IMR-90 (cell line): ENCODE measurements around the gene PRKCE. TPM values are rescaled to one million over a fixed set of nuclear protein-coding genes. Genes with fewer than 3 reads are reported as not detected.
A peak's percentile ranks its signal among the peaks of the same experiment; 100 is the strongest.

Experiments used
- ATAC-seq: fragments of 200-7000 bp; cut with Tn5 transposase; 2 replicates; pipeline ENCODE4 v1.9.1; 2020; ENCODE audit warnings: low read depth, mild to moderate bottlenecking, moderate library complexity
- BruUV-seq: library from RNA; stranded (reverse); fragments of 400-500 nt; replicated peaks from 2 replicates; lab custom pipeline; 2021; lab: Mats Ljungman, UMichigan
- CTCF ChIA-PET: fragments of 300-600 bp; formaldehyde crosslinking; extraction: SDS; loops from one replicate; lab custom pipeline; 2021; ENCODE audit warnings: antibody characterized with exemption; lab: Yijun Ruan, JAX
- POLR2A ChIA-PET: fragments of 300-600 bp; sonication (Branson Sonifier 250); formaldehyde crosslinking; loops from one replicate; lab custom pipeline; 2022; ENCODE audit warnings: antibody characterized with exemption; ENCODE audit not compliant: unreplicated experiment; lab: Charles Lee
- DNase-seq: peaks from one replicate; pipeline ENCODE4 v3.0.0; 2013
- H2AFZ ChIP-seq: replicated peaks from 2 replicates; pipeline ENCODE3; 2013; ENCODE audit warnings: low read length, mild to moderate bottlenecking; ENCODE audit not compliant: poor library complexity
- H2AK5ac ChIP-seq: 2 replicates; pipeline ENCODE4 v1.6.1; 2013; ENCODE audit warnings: low read depth, low read length, inconsistent platforms
- H2AK9ac ChIP-seq: replicated peaks from 2 replicates; pipeline ENCODE3; 2013; ENCODE audit warnings: mild to moderate bottlenecking, low read depth, low read length, moderate library complexity; ENCODE audit not compliant: poor library complexity
- H2BK120ac ChIP-seq: 2 replicates; pipeline ENCODE4 v1.6.1; 2013; ENCODE audit warnings: low read depth, low read length, inconsistent platforms
- H2BK15ac ChIP-seq: 3 replicates; pipeline ENCODE4 v1.6.1; 2013; ENCODE audit warnings: low read depth, low read length, inconsistent platforms
- H2BK20ac ChIP-seq: 2 replicates; pipeline ENCODE4 v1.6.1; 2013; ENCODE audit warnings: low read depth, mild to moderate bottlenecking, inconsistent platforms, low read length, moderate library complexity
- H2BK5ac ChIP-seq: 2 replicates; pipeline ENCODE4 v1.6.1; 2013; ENCODE audit warnings: mild to moderate bottlenecking, low read depth, low read length, inconsistent platforms; ENCODE audit not compliant: poor library complexity, severe bottlenecking
- H3K14ac ChIP-seq: replicated peaks from 2 replicates; pipeline ENCODE4 v1.6.1; 2013; ENCODE audit warnings: low read depth, low read length, inconsistent platforms
- H3K18ac ChIP-seq: 2 replicates; pipeline ENCODE4 v1.6.1; 2013; ENCODE audit warnings: low read depth, low read length, control low read depth
- H3K23ac ChIP-seq: 2 replicates; pipeline ENCODE4 v1.6.1; 2013; ENCODE audit warnings: low read depth, low read length, inconsistent platforms
- H3K27ac ChIP-seq: 2 replicates; pipeline ENCODE4 v1.5.1; 2013; ENCODE audit warnings: mild to moderate bottlenecking, control low read depth, low read length; ENCODE audit not compliant: insufficient read depth
- H3K27me3 ChIP-seq: 2 replicates; pipeline ENCODE4 v1.6.1; 2013; ENCODE audit warnings: low read length; ENCODE audit not compliant: control insufficient read depth, insufficient read depth
- H3K36me3 ChIP-seq: 2 replicates; pipeline ENCODE4 v1.6.1; 2013; ENCODE audit warnings: low read length, mixed read lengths; ENCODE audit not compliant: control insufficient read depth, insufficient read depth
- H3K4ac ChIP-seq: 2 replicates; pipeline ENCODE4 v1.6.1; 2013; ENCODE audit warnings: low read depth, low read length, inconsistent platforms
- H3K4me1 ChIP-seq: 2 replicates; pipeline ENCODE4 v1.6.1; 2013; ENCODE audit warnings: low read length, mixed read lengths; ENCODE audit not compliant: control insufficient read depth, insufficient read depth
- H3K4me2 ChIP-seq: 2 replicates; pipeline ENCODE4 v1.6.1; 2013; ENCODE audit warnings: low read depth, mild to moderate bottlenecking, control low read depth, low read length, moderate library complexity
- H3K4me3 ChIP-seq: 2 replicates; pipeline ENCODE4 v1.5.1; 2013; ENCODE audit warnings: low read depth, mild to moderate bottlenecking, control low read depth, low read length, moderate library complexity; ENCODE audit not compliant: insufficient read depth
- H3K56ac ChIP-seq: 2 replicates; pipeline ENCODE4 v1.6.1; 2013; ENCODE audit warnings: low read length, inconsistent platforms; ENCODE audit not compliant: insufficient read depth; ENCODE audit errors: extremely low read depth
- H3K79me1 ChIP-seq, 2 experiments: 2 replicates each; pipeline ENCODE4 v1.6.1; 2013; ENCODE audit warnings: low read length in 2 of 2, inconsistent platforms in 1 of 2, low read depth in 1 of 2
- H3K9ac ChIP-seq: 2 replicates; pipeline ENCODE4 v1.6.1; 2013; ENCODE audit warnings: low read depth, low read length, control low read depth
- H3K9me1 ChIP-seq: 2 replicates; pipeline ENCODE4 v1.6.1; 2013; ENCODE audit warnings: low read length, inconsistent platforms; ENCODE audit not compliant: insufficient read depth
- H3K9me3 ChIP-seq: 2 replicates; pipeline ENCODE4 v1.6.1; 2013; ENCODE audit warnings: low read length; ENCODE audit not compliant: control insufficient read depth, insufficient read depth
- H4K20me1 ChIP-seq: 2 replicates; pipeline ENCODE4 v1.6.1; 2013; ENCODE audit warnings: low read length, inconsistent platforms; ENCODE audit not compliant: insufficient read depth
- H4K5ac ChIP-seq: 2 replicates; pipeline ENCODE4 v1.6.1; 2013; ENCODE audit warnings: mild to moderate bottlenecking, low read depth, low read length, control low read depth
- H4K8ac ChIP-seq, 2 experiments: 2 replicates each; pipeline ENCODE4 v1.6.1; 2013; ENCODE audit warnings: low read depth in 2 of 2, low read length in 2 of 2, control low read depth in 1 of 2, inconsistent platforms in 1 of 2
- H4K91ac ChIP-seq: 2 replicates; pipeline ENCODE4 v1.6.1; 2013; ENCODE audit warnings: low read depth, low read length, inconsistent platforms; ENCODE audit not compliant: insufficient read depth
- BHLHE40 ChIP-seq: fragments of 150-350 bp; IDR thresholded peaks from 2 replicates; pipeline ENCODE4 v1.6.1; 2016; ENCODE audit warnings: mild to moderate bottlenecking, low read depth, low read length
- CEBPB ChIP-seq: IDR thresholded peaks from 2 replicates; pipeline ENCODE4 v1.6.1; 2012; ENCODE audit warnings: low read depth, low read length, improper control_type of control experiment
- CHD1 ChIP-seq: IDR thresholded peaks from 2 replicates; pipeline ENCODE4 v1.6.1; 2012; ENCODE audit warnings: low read depth, low read length, improper control_type of control experiment
- CTCF ChIP-seq: conservative IDR thresholded peaks from 2 replicates; pipeline ENCODE4 v1.5.1; 2012; ENCODE audit warnings: mild to moderate bottlenecking, low read depth, low read length, improper control_type of control experiment
- FOS ChIP-seq: fragments of 150-350 bp; IDR thresholded peaks from 2 replicates; pipeline ENCODE4 v1.6.1; 2016; ENCODE audit warnings: low read depth, low read length
- MAFK ChIP-seq: IDR thresholded peaks from 2 replicates; pipeline ENCODE4 v1.6.1; 2012; ENCODE audit warnings: low read depth, low read length, improper control_type of control experiment
- MAZ ChIP-seq: IDR thresholded peaks from 2 replicates; pipeline ENCODE4 v1.6.1; 2012; ENCODE audit warnings: low read depth, mild to moderate bottlenecking, low read length, improper control_type of control experiment, moderate library complexity, borderline replicate concordance
- MXI1 ChIP-seq: IDR thresholded peaks from 2 replicates; pipeline ENCODE4 v1.6.1; 2012; ENCODE audit warnings: low read depth, mild to moderate bottlenecking, low read length, moderate library complexity, borderline replicate concordance
- NFE2L2 ChIP-seq: fragments of 150-350 bp; IDR thresholded peaks from 2 replicates; pipeline ENCODE4 v1.6.1; 2016; ENCODE audit warnings: low read depth, mild to moderate bottlenecking, low read length
- POLR2A ChIP-seq: IDR thresholded peaks from 2 replicates; pipeline ENCODE4 v1.6.1; 2012; ENCODE audit warnings: mild to moderate bottlenecking, low read depth, low read length
- RAD21 ChIP-seq: IDR thresholded peaks from 2 replicates; pipeline ENCODE4 v1.6.1; 2012; ENCODE audit warnings: low read length, improper control_type of control experiment
- RFX5 ChIP-seq: IDR thresholded peaks from 2 replicates; pipeline ENCODE4 v1.8.0; 2012; ENCODE audit warnings: low read depth, mild to moderate bottlenecking, low read length, moderate library complexity
- WGBS, 2 experiments: methylation state at CpG; one replicate each; pipeline versions ENCODE4 v1.1.5 to v1.1.7; 2013; ENCODE audit warnings: missing lambda C conversion rate in 2 of 2; ENCODE audit not compliant: insufficient read length in 1 of 2; ENCODE audit errors: extremely low coverage in 2 of 2; 5-methylcytosine and 5-hydroxymethylcytosine counted together
- dilution Hi-C: fragments of 300-500 bp; cut with HindIII; formaldehyde crosslinking; loops from one replicate; pipeline ENCODE4 v1.14.3; 2018; ENCODE audit warnings: low sequenced_read_pairs; ENCODE audit not compliant: unreplicated experiment
- in situ Hi-C: fragments of 300-500 bp; cut with MboI; formaldehyde crosslinking; loops from 3 replicates; pipeline ENCODE4 v1.14.3; 2019; ENCODE audit warnings: low sequenced_read_pairs, inconsistent platforms, mixed read lengths
- intact Hi-C: fragments of 100-400 bp; cut with micrococcal nuclease; formaldehyde crosslinking; loops from 2 replicates; pipeline ENCODE4 v1.10.0; 2022
- polyA plus RNA-seq, 3 experiments: library from polyadenylated mRNA; depleted of rRNA; stranded (reverse); fragments of >200 nt; gene quantifications; 2 replicates each; pipeline ENCODE4 v1.2.3, GENCODE V29; 2012; ENCODE audit warnings: low replicate concordance in 1 of 3
- total RNA-seq: library from RNA; depleted of rRNA; stranded (reverse); fragments of >200 nt; gene quantifications from 2 replicates; pipeline ENCODE4 v1.2.3, GENCODE V29; 2012
- TF ChIP-seq, protein P1 (sequence below): fragments of 150-350 bp; IDR thresholded peaks from 2 replicates; pipeline ENCODE4 v1.6.1; 2016; ENCODE audit warnings: low read depth, mild to moderate bottlenecking, low read length, moderate library complexity, borderline replicate concordance

Gene PRKCE
- total and polyA plus RNA-seq, 2 of the 4 experiments (the other 2 are of a cell fraction): 8.1 to 32.4 TPM

- H2AK9ac ChIP-seq: peak overlapping the region; percentile 80
- TF ChIP-seq CEBPB: peak; percentile 22
- TF ChIP-seq MXI1: no peak
- TF ChIP-seq BHLHE40: peak; percentile 18; the same call in 1 of the 2 replicates
- peak; percentile 56; the same call in 1 of the 2 replicates for TF ChIP-seq FOS
- TF ChIP-seq NFE2L2: 0 out of 2 replicates have a peak, but pooled peaks have one; percentile 19
- TF ChIP-seq MAZ: no peak
- TF ChIP-seq RAD21: peak; percentile 38
- TF ChIP-seq CTCF: no peak
- peak; percentile 89 for TF ChIP-seq POLR2A
- peak; percentile 42 for TF ChIP-seq MAFK
- TF ChIP-seq, protein P1, sequence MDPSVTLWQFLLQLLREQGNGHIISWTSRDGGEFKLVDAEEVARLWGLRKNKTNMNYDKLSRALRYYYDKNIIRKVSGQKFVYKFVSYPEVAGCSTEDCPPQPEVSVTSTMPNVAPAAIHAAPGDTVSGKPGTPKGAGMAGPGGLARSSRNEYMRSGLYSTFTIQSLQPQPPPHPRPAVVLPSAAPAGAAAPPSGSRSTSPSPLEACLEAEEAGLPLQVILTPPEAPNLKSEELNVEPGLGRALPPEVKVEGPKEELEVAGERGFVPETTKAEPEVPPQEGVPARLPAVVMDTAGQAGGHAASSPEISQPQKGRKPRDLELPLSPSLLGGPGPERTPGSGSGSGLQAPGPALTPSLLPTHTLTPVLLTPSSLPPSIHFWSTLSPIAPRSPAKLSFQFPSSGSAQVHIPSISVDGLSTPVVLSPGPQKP: no peak
- no peak for TF ChIP-seq RFX5
- TF ChIP-seq CHD1: 0 out of 2 replicates have a peak, but pooled peaks have one; percentile 71
- peaks cover 17% of the 10 kb centered on the region for H3K4me1 ChIP-seq
- H3K9me3 ChIP-seq: no peaks in the 10 kb centered on the region
- ChIA-PET POLR2A (no interaction called here), CTCF (no interaction called here)
- peak; percentile 99 for DNase-seq
- H4K20me1 ChIP-seq: no peaks in the 10 kb centered on the region
- H4K91ac ChIP-seq: peak overlapping the region; percentile 96
- H3K9ac ChIP-seq: peak overlapping the region; percentile 78
- peak overlapping the region; percentile 96 for H2BK120ac ChIP-seq
- H2BK20ac ChIP-seq: peak overlapping the region; percentile 91
- dilution Hi-C loops: no loop called here
- peak overlapping the region; percentile 99 for H4K5ac ChIP-seq
- peak overlapping the region; percentile 97 for H3K18ac ChIP-seq
- 20% methylated on average over 2 of the region's 6 CpGs; no CpG with 5 or more reads in 1 of the 2 experiments for WGBS, 2 experiments
- H3K23ac ChIP-seq: peak overlapping the region; percentile 99
- peak overlapping the region; percentile 98 for H3K4ac ChIP-seq
- H4K8ac ChIP-seq: peak overlapping the region; percentile 82 to 100
- H3K4me3 ChIP-seq: no peak overlapping the region
- H2AFZ ChIP-seq: peak overlapping the region; percentile 91
- peak overlapping the region; percentile 99 for H2AK5ac ChIP-seq
- intact Hi-C loops: loop anchor here (1.0 to 5.0 kb wide), 4 partner anchors 82 to 184 kb away; no protein-coding TSS in a partner anchor
- peak overlapping the region; percentile 99 for H2BK5ac ChIP-seq
- peak overlapping the region; percentile 98 for H3K27ac ChIP-seq
- peak overlapping the region; percentile 9; the same call in 1 of the 2 replicates for H3K4me2 ChIP-seq
- no TSS peak for BruUV-seq
- H3K36me3 ChIP-seq: no peaks in the 10 kb centered on the region
- in situ Hi-C loops: no loop called here
- H3K27me3 ChIP-seq: no peaks in the 10 kb centered on the region
- H3K9me1 ChIP-seq: peaks cover 31% of the 10 kb centered on the region
- H3K56ac ChIP-seq: peak overlapping the region; percentile 82
- peak; percentile 96 for ATAC-seq
- peak overlapping the region; percentile 89 for H3K14ac ChIP-seq
- H2BK15ac ChIP-seq: peak overlapping the region; percentile 99
- H3K79me1 ChIP-seq: peaks cover 0 to 20% of the 10 kb centered on the region in 2 experiments; a peak in 2 of 4 replicates
These were observed 527.7 kb downstream of the PRKCE start for GRCh38 chr2:46179037-46179621.
